GM12891 (cell line): Measurements from ENCODE around the gene NLRC3.

Experiments used
- POLR2A ChIP-seq: IDR thresholded peaks from 2 replicates; pipeline ENCODE4 v1.6.1; 2011; ENCODE audit warnings: low read depth, low read length, control low read depth
- POLR2AphosphoS5 ChIP-seq: IDR thresholded peaks from 2 replicates; pipeline ENCODE4 v1.6.1; 2011; ENCODE audit warnings: low read depth, low read length, control low read depth
- POU2F2 ChIP-seq: IDR thresholded peaks from 2 replicates; pipeline ENCODE4 v1.6.1; 2011; ENCODE audit warnings: low read depth, mild to moderate bottlenecking, control low read depth, low read length, moderate library complexity
- SPI1 ChIP-seq: IDR thresholded peaks from 2 replicates; pipeline ENCODE4 v1.6.1; 2011; ENCODE audit warnings: low read depth, low read length, control low read depth
- TAF1 ChIP-seq: IDR thresholded peaks from 2 replicates; pipeline ENCODE4 v1.6.1; 2011; ENCODE audit warnings: low read depth, low read length, control low read depth

DNA sequence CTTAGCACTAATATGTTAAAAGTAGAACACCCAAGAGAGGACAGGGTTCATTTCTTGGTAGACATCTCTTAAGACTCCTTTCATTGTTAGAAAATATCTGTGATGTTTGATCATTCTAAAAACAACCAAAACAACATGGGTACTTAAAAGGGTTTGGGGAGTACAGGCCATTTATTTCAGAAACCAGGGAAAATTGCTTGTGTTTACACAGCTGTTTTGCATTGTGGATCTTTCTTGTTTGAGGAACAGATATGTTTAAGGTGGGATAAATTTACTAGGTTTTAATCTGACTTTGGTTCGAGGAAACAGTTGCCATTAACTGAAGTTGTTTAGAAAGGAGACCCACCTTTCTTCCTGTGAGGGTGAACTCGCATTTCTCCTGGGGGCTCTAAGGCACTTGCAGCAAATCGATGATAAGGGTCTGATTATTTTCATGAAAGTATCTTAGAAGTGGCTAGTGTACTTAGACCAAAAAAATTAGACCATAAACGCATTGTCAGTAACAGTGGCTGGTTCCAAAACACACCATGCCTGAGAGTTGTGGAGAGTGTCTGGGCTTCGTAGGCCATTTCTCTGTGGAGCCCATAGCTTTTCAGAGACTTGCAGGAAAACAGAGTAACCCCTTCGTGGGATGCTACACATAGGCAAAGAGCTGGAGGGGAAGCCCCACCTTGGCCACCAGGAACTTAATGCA is 58.8 kb downstream of the NLRC3 start:
- TF ChIP-seq POLR2AphosphoS5 (no peak), POLR2A (no peak), SPI1 (no peak), TAF1 (no peak), POU2F2 (no peak)
